Measurements from ENCODE around the gene TMEM163.

Gene TMEM163

GRCh38 chr2:134461511-134461910, 257.3 kb downstream of the TMEM163 start:
- no peak for DNase-seq (ENCODE audit: low read depth in 3 of 3, low spot score in 1 of 3)

GRCh38 chr2:134460583-134460998, 258.2 kb downstream of the TMEM163 start:
- no peak for DNase-seq (ENCODE audit: low read depth in 3 of 3, low spot score in 1 of 3)

GRCh38 chr2:134459706-134460406, 258.9 kb downstream of the TMEM163 start:
- no peak for DNase-seq (ENCODE audit: low read depth in 3 of 3, low spot score in 1 of 3)

GRCh38 chr2:134458950-134459349, 259.9 kb downstream of the TMEM163 start:
- no peak for DNase-seq (ENCODE audit: low read depth in 3 of 3, low spot score in 1 of 3)

- no peak for DNase-seq (ENCODE audit: low read depth in 3 of 3, low spot score in 1 of 3)
Observed at GRCh38 chr2:134458473-134458853, 260.3 kb downstream of the TMEM163 start.

- DNase-seq (ENCODE audit: low read depth in 3 of 3, low spot score in 1 of 3), result no peak
Observed at GRCh38 chr2:134457765-134458472, 260.9 kb downstream of the TMEM163 start.

- DNase-seq (ENCODE audit: low read depth in 3 of 3, low spot score in 1 of 3), result no peak
Observed at GRCh38 chr2:134457353-134457752, 261.4 kb downstream of the TMEM163 start.

- no peak for DNase-seq (ENCODE audit: low read depth in 3 of 3, low spot score in 1 of 3)
Observed at GRCh38 chr2:134455426-134455825, 263.4 kb downstream of the TMEM163 start.

GRCh38 chr2:134454931-134455330, 263.9 kb downstream of the TMEM163 start:
- DNase-seq (ENCODE audit: low read depth in 3 of 3, low spot score in 1 of 3), result no peak

GRCh38 chr2:134454426-134454825, 264.4 kb downstream of the TMEM163 start:
- DNase-seq (ENCODE audit: low read depth in 3 of 3, low spot score in 1 of 3), result no peak

GRCh38 chr2:134453973-134454372, 264.8 kb downstream of the TMEM163 start:
- DNase-seq (ENCODE audit: low read depth in 3 of 3, low spot score in 1 of 3), result no peak

- DNase-seq (ENCODE audit: low read depth in 3 of 3, low spot score in 1 of 3), result no peak
Observed at GRCh38 chr2:134453476-134453875, 265.3 kb downstream of the TMEM163 start.

- DNase-seq (ENCODE audit: low read depth in 3 of 3, low spot score in 1 of 3), result no peak
Observed at GRCh38 chr2:134452042-134452733, 266.6 kb downstream of the TMEM163 start.

GRCh38 chr2:134451347-134451630, 267.5 kb downstream of the TMEM163 start:
- DNase-seq (ENCODE audit: low read depth in 3 of 3, low spot score in 1 of 3), result no peak

- DNase-seq (ENCODE audit: low read depth in 3 of 3, low spot score in 1 of 3), result no peak
Observed at GRCh38 chr2:134449751-134450513, 268.9 kb downstream of the TMEM163 start.

- DNase-seq (ENCODE audit: low read depth in 3 of 3, low spot score in 1 of 3), result no peak
Observed at GRCh38 chr2:134449157-134449556, 269.6 kb downstream of the TMEM163 start.

GRCh38 chr2:134448650-134449049, 270.1 kb downstream of the TMEM163 start:
- DNase-seq (ENCODE audit: low read depth in 3 of 3, low spot score in 1 of 3), result no peak

GRCh38 chr2:134447669-134448068, 271.1 kb downstream of the TMEM163 start:
- no peak for DNase-seq (ENCODE audit: low read depth in 3 of 3, low spot score in 1 of 3)

- no peak for DNase-seq (ENCODE audit: low read depth in 3 of 3, low spot score in 1 of 3)
Observed at GRCh38 chr2:134446383-134447017, 272.3 kb downstream of the TMEM163 start.

GRCh38 chr2:134445985-134446382, 272.8 kb downstream of the TMEM163 start:
- DNase-seq (ENCODE audit: low read depth in 3 of 3, low spot score in 1 of 3), result no peak

- DNase-seq (ENCODE audit: low read depth in 3 of 3, low spot score in 1 of 3), result no peak
Observed at GRCh38 chr2:134445116-134445515, 273.7 kb downstream of the TMEM163 start.

Measured in stimulated activated CD4-positive, alpha-beta T cell treated with anti-CD3 and anti-CD28 coated beads, TNF-alpha, amount 100 ng/mL, for 1 hour (primary cell).